Liver (tissue), 9 donors: ENCODE results near the gene ANXA6. TPM values are rescaled to one million over a fixed set of nuclear protein-coding genes. Genes with fewer than 3 reads are reported as not detected.
A peak's percentile ranks its signal among the peaks of the same experiment; 100 is the strongest.

Experiments used
- DNase-seq: peaks from one replicate; pipeline ENCODE4 v3.0.0-alpha.2; 2017; ENCODE audit warnings: low spot score
- H3K27ac ChIP-seq, 2 donors: one replicate each; pipeline ENCODE4 v1.7.0; 2013; ENCODE audit warnings: inconsistent platforms in 2 of 2, low read length in 2 of 2, control low read depth in 1 of 2, low read depth in 1 of 2, mild to moderate bottlenecking in 1 of 2
- H3K27me3 ChIP-seq, 4 donors: one replicate each; pipeline versions ENCODE4 v1.6.1 to v1.7.0; 2013; ENCODE audit warnings: low read length in 3 of 4, inconsistent platforms in 1 of 4, mild to moderate bottlenecking in 1 of 4, moderate library complexity in 1 of 4; ENCODE audit not compliant: control insufficient read depth in 4 of 4, insufficient read depth in 4 of 4
- H3K36me3 ChIP-seq, 4 donors: one replicate each; pipeline versions ENCODE4 v1.6.1 to v1.7.0; 2013; ENCODE audit warnings: low read length in 3 of 4, mild to moderate bottlenecking in 3 of 4, low read depth in 1 of 4, moderate library complexity in 1 of 4; ENCODE audit not compliant: control insufficient read depth in 4 of 4, insufficient read depth in 3 of 4
- H3K4me1 ChIP-seq, 4 donors: one replicate each; pipeline versions ENCODE4 v1.6.1 to v1.7.0; 2013; ENCODE audit warnings: low read length in 3 of 4, mild to moderate bottlenecking in 3 of 4, moderate library complexity in 1 of 4; ENCODE audit not compliant: control insufficient read depth in 4 of 4, insufficient read depth in 4 of 4
- H3K4me3 ChIP-seq, 3 donors: one replicate each; pipeline versions ENCODE4 v1.6.1 to v1.7.0; 2013; ENCODE audit warnings: low read length in 3 of 3, control low read depth in 1 of 3, low read depth in 1 of 3, mild to moderate bottlenecking in 1 of 3
- H3K9ac ChIP-seq, 2 donors: one replicate each; pipeline ENCODE4 v1.7.0; 2013; ENCODE audit warnings: low read length in 2 of 2, mild to moderate bottlenecking in 2 of 2, moderate library complexity in 2 of 2, control low read depth in 1 of 2, low read depth in 1 of 2
- H3K9me3 ChIP-seq, 4 donors: one replicate each; pipeline versions ENCODE4 v1.6.1 to v1.7.0; 2013; ENCODE audit warnings: low read length in 3 of 4; ENCODE audit not compliant: control insufficient read depth in 4 of 4
- ATF3 ChIP-seq: IDR thresholded peaks from 2 replicates; pipeline ENCODE4 v1.6.1; 2016; ENCODE audit warnings: antibody characterized with exemption
- CTCF ChIP-seq: fragments of 150-350 bp; IDR thresholded peaks from 2 replicates; pipeline ENCODE4 v1.5.1; 2017; ENCODE audit warnings: improper control_type of control experiment, low read depth, low read length; ENCODE audit not compliant: missing input control
- EGR1 ChIP-seq, 2 donors: IDR thresholded peaks; 2 replicates each; pipeline ENCODE4 v1.6.1; 2016 to 2018; ENCODE audit warnings: antibody characterized with exemption in 2 of 2, low read depth in 2 of 2
- FOXA1 ChIP-seq: IDR thresholded peaks from 2 replicates; pipeline ENCODE4 v1.6.1; 2016; ENCODE audit warnings: antibody characterized with exemption
- FOXA2 ChIP-seq: IDR thresholded peaks from 2 replicates; pipeline ENCODE4 v1.6.1; 2016; ENCODE audit warnings: antibody characterized with exemption
- GABPA ChIP-seq, 2 donors: IDR thresholded peaks in 1 of 2; conservative IDR thresholded peaks in 1 of 2; 2 replicates each; pipeline ENCODE4 v1.6.1; 2016; ENCODE audit warnings: antibody characterized with exemption in 2 of 2, mild to moderate bottlenecking in 1 of 2, moderate library complexity in 1 of 2
- HNF4A ChIP-seq, 2 donors: conservative IDR thresholded peaks; 2 replicates each; pipeline ENCODE4 v1.6.1; 2016; ENCODE audit warnings: antibody characterized with exemption in 2 of 2, mild to moderate bottlenecking in 2 of 2
- HNF4G ChIP-seq: IDR thresholded peaks from 2 replicates; pipeline ENCODE4 v1.6.1; 2016; ENCODE audit warnings: antibody characterized with exemption
- JUND ChIP-seq, 2 donors: IDR thresholded peaks; 2 replicates each; pipeline ENCODE4 v1.6.1; 2016; ENCODE audit warnings: antibody characterized with exemption in 2 of 2
- MAX ChIP-seq: IDR thresholded peaks from 2 replicates; pipeline ENCODE4 v1.6.1; 2016; ENCODE audit warnings: antibody characterized with exemption
- NR2F2 ChIP-seq: IDR thresholded peaks from 2 replicates; pipeline ENCODE4 v1.6.1; 2016; ENCODE audit warnings: antibody characterized with exemption
- RAD21 ChIP-seq, 2 donors: IDR thresholded peaks; 2 replicates each; pipeline ENCODE4 v1.6.1; 2016; ENCODE audit warnings: antibody characterized with exemption in 2 of 2, mild to moderate bottlenecking in 2 of 2
- REST ChIP-seq: IDR thresholded peaks from 2 replicates; pipeline ENCODE4 v1.6.1; 2016; ENCODE audit warnings: antibody characterized with exemption, mild to moderate bottlenecking
- RXRA ChIP-seq, 2 donors: IDR thresholded peaks; 2 replicates each; pipeline ENCODE4 v1.6.1; 2017 to 2018; ENCODE audit warnings: antibody characterized with exemption in 2 of 2, mild to moderate bottlenecking in 1 of 2
- SP1 ChIP-seq: IDR thresholded peaks from 2 replicates; pipeline ENCODE4 v1.6.1; 2018; ENCODE audit warnings: antibody characterized with exemption, mild to moderate bottlenecking
- TAF1 ChIP-seq: conservative IDR thresholded peaks from 2 replicates; pipeline ENCODE4 v1.6.1; 2016; ENCODE audit warnings: antibody characterized with exemption, mild to moderate bottlenecking
- YY1 ChIP-seq: IDR thresholded peaks from 2 replicates; pipeline ENCODE4 v1.6.1; 2016; ENCODE audit warnings: antibody characterized with exemption, mild to moderate bottlenecking
- ZBTB33 ChIP-seq: IDR thresholded peaks from 2 replicates; pipeline ENCODE4 v1.6.1; 2016; ENCODE audit warnings: antibody characterized with exemption
- WGBS: extraction: QIAGEN DNeasy Blood & Tissue Kit; methylation state at CpG from one replicate; pipeline ENCODE4 v1.1.7; 2013; 5-methylcytosine and 5-hydroxymethylcytosine counted together
- polyA plus RNA-seq, 2 donors: library from polyadenylated mRNA; stranded (reverse) in 1 of 2; unstranded in 1 of 2; fragments of 200-250 nt in 1 of 2; fragments of >200 nt in 1 of 2; fragmentation: Nextera tagmentation in 1 of 2; extraction: Ambion mirVana in 1 of 2; gene quantifications; one replicate each; pipeline versions ENCODE4 v1.2.1 to v1.2.3, GENCODE V29; 2013 to 2015
- total RNA-seq, 2 donors: library from RNA; depleted of rRNA; stranded (reverse); fragments of >200 nt; gene quantifications; one replicate each; pipeline ENCODE4 v1.2.3, GENCODE V29; 2014
- donor health status: healthy.
- donor health status: healthy.
- donor health status: healthy.
- donor health status: healthy.
- donor health status: healthy.

ANXA6 gene
- total and polyA plus RNA-seq, 4 donors = 52.7 to 215 (median 126) TPM

- 81% methylated on average over 6 of the region's 6 CpGs for WGBS
- Histone ChIP-seq H3K36me3 (no peaks in the 10 kb centered on the region), H3K9me3 (no peaks in the 10 kb centered on the region), H3K9ac (no peak overlapping the region), H3K4me3 (no peak overlapping the region), H3K27me3 (no peaks in the 10 kb centered on the region), H3K27ac (peak overlapping the region; percentile 78 to 86), H3K4me1 (peaks cover 6 to 20% (median 15%) of the 10 kb centered on the region in 4 donors)
- no peak for TF ChIP-seq NR2F2
- TF ChIP-seq YY1 = no peak
- DNase-seq = no peak
Observed at GRCh38 chr5:151086192-151086869, 71.2 kb downstream of the ANXA6 start.

GRCh38 chr5:151085517-151086041 is 72.0 kb downstream of the ANXA6 start:
- peak overlapping the region in 1 of 2 donors; percentile 21 for H3K9ac ChIP-seq
- no peaks in the 10 kb centered on the region for H3K27me3 ChIP-seq
- no peak for DNase-seq
- whole genome bisulfite sequencing = 11% methylated on average over 9 of the region's 9 CpGs
- peak overlapping the region; percentile 78 to 86 for H3K27ac ChIP-seq
- TF ChIP-seq RAD21 (IDR thresholded peaks at IDR 0.05) (peak in 1 of 2 donors; percentile 40), MAX (no peak), ZBTB33 (no peak), NR2F2 (peak; percentile 84), HNF4A (conservative IDR thresholded peaks at IDR 0.05) (peak; percentile 63 to 69), HNF4G (peak; percentile 19), JUND (IDR thresholded peaks at IDR 0.05) (no peak), SP1 (peak; percentile 81), FOXA2 (no peak), CTCF (no peak), FOXA1 (no peak), REST (peak; percentile 46), EGR1 (IDR thresholded peaks at IDR 0.05; ENCODE audit: low read depth in 2 of 2) (no peak), RXRA (IDR thresholded peaks at IDR 0.05) (peak; percentile 58 to 77), TAF1 (no peak), ATF3 (no peak), YY1 (no peak), GABPA (IDR thresholded peaks at IDR 0.05 in 1 of 2, conservative IDR thresholded peaks at IDR 0.05 in 1 of 2) (no peak)
- no peaks in the 10 kb centered on the region for H3K36me3 ChIP-seq
- peaks cover 6 to 20% (median 15%) of the 10 kb centered on the region in 4 donors for H3K4me1 ChIP-seq
- H3K9me3 ChIP-seq = no peaks in the 10 kb centered on the region
- H3K4me3 ChIP-seq = no peak overlapping the region
